Right lobe of liver (tissue), 4 donors: ENCODE data around the gene KIF18A.

Experiments
- POLR2A ChIP-seq: fragments of 450-650 bp; IDR thresholded peaks from one replicate; pipeline ENCODE4 v1.6.1; 2017; ENCODE audit warnings: antibody characterized with exemption, mild to moderate bottlenecking
- TF ChIP-seq, protein P1 (sequence below), 4 donors: fragments of 200-600 bp in 3 of 4; fragments of 450-650 bp in 1 of 4; IDR thresholded peaks; one replicate each; pipeline versions ENCODE4 v1.5.1 to v1.8.0; 2016 to 2022; ENCODE audit warnings: antibody characterized with exemption in 4 of 4, mild to moderate bottlenecking in 2 of 4
- donor health status: DM: no; HTN: no; CAD: no.
- donor health status: DM: no; HTN: no; CAD: no.
- donor health status: DM: no; HTN: yes; CAD: no.

DNA sequence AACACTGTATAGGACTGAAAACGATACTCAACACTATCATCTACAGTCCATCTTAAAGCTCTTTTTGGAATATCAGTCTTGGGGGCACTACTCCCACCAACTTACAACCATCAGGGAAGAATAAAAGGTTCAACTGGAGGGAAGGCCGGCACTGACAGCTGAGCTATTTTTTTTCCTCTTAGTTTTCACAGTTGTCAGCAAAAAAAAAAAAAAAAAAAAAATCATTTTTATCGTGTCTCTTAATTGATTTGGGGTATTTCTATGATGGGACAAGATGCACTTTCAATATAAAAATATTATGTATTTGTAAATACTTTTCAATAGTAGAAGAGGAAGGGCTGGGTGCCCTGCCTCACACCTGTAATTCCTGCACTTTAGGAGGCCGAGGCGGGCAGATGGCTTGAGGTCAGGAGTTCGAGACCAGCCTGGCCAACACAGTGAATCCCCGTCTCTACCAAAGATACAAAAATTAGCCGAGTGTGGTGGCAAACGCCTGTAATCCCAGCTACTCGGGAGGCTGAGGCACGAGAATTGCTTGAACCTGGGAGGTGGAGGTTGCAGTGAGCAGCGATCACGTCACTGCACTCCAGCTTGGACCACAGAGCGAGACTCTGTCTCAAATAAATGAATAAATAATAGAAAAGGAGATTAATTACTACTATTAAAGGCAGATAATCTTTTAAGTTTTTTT is 1.5 kb downstream of the KIF18A start:
- TF ChIP-seq, protein P1, sequence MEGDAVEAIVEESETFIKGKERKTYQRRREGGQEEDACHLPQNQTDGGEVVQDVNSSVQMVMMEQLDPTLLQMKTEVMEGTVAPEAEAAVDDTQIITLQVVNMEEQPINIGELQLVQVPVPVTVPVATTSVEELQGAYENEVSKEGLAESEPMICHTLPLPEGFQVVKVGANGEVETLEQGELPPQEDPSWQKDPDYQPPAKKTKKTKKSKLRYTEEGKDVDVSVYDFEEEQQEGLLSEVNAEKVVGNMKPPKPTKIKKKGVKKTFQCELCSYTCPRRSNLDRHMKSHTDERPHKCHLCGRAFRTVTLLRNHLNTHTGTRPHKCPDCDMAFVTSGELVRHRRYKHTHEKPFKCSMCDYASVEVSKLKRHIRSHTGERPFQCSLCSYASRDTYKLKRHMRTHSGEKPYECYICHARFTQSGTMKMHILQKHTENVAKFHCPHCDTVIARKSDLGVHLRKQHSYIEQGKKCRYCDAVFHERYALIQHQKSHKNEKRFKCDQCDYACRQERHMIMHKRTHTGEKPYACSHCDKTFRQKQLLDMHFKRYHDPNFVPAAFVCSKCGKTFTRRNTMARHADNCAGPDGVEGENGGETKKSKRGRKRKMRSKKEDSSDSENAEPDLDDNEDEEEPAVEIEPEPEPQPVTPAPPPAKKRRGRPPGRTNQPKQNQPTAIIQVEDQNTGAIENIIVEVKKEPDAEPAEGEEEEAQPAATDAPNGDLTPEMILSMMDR (IDR thresholded peaks at IDR 0.05) = no peak
- TF ChIP-seq POLR2A = no peak
